SK-N-SH (cell line): ENCODE data around the gene CYP27B1.

Experiments used
- EP300 ChIP-seq, 2 experiments: IDR thresholded peaks; 2 replicates each; pipeline versions ENCODE4 v1.4.0 to v1.6.1; 2012; ENCODE audit warnings: borderline replicate concordance in 1 of 2, low read depth in 1 of 2, low read length in 1 of 2
- EZH2phosphoT487 ChIP-seq: fragments of 200-600 bp; sonication (generic); IDR thresholded peaks from 2 replicates; pipeline ENCODE4 v1.6.1; 2017; ENCODE audit warnings: low read depth, mixed run types, mild to moderate bottlenecking, antibody characterized with exemption, moderate library complexity, borderline replicate concordance
- GABPA ChIP-seq: IDR thresholded peaks from 2 replicates; pipeline ENCODE4 v1.4.0; 2012; ENCODE audit warnings: low read depth, mild to moderate bottlenecking
- SMC3 ChIP-seq: IDR thresholded peaks from 2 replicates; pipeline ENCODE4 v1.6.1; 2012; ENCODE audit warnings: low read depth, low read length, improper control_type of control experiment
- TAF1 ChIP-seq: IDR thresholded peaks from 2 replicates; pipeline ENCODE4 v1.6.1; 2012; ENCODE audit warnings: low read depth, mild to moderate bottlenecking, low read length, moderate library complexity, borderline replicate concordance
- TCF12 ChIP-seq: IDR thresholded peaks from 2 replicates; pipeline ENCODE4 v1.4.0; 2012
- TF ChIP-seq, protein P1 (sequence below): fragments of 200-600 bp; sonication (generic); IDR thresholded peaks from 2 replicates; pipeline ENCODE4 v1.6.1; 2017; ENCODE audit warnings: antibody characterized with exemption, mild to moderate bottlenecking, moderate library complexity
- TF ChIP-seq, protein P2 (sequence below): fragments of 150-350 bp; IDR thresholded peaks from 2 replicates; pipeline ENCODE4 v1.6.1; 2017; ENCODE audit warnings: antibody characterized with exemption, low read length, low read depth, borderline replicate concordance

DNA sequence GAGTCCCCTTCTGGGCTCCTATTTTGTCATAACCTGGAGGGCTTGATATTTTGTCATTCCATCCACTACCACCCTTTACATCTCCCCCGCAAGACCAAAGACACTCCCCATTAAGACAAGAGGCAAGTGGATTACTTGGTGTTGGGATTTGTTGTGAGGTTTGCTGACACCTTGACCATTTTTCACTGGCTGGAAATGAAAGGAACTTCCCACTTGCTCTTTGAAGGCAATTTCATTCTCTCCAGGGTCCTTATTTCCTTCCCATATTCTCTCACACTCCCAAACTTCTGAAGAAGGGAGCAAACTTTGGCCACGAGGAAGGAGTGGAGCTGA, 43.3 kb downstream of the CYP27B1 start:
- TF ChIP-seq EP300 (IDR thresholded peaks at IDR 0.05; ENCODE audit: borderline replicate concordance in 1 of 2, low read depth in 1 of 2, low read length in 1 of 2) (no peak), TAF1 (no peak), EZH2phosphoT487 (no peak), SMC3 (no peak), TCF12 (no peak), GABPA (no peak)
- TF ChIP-seq, protein P1, sequence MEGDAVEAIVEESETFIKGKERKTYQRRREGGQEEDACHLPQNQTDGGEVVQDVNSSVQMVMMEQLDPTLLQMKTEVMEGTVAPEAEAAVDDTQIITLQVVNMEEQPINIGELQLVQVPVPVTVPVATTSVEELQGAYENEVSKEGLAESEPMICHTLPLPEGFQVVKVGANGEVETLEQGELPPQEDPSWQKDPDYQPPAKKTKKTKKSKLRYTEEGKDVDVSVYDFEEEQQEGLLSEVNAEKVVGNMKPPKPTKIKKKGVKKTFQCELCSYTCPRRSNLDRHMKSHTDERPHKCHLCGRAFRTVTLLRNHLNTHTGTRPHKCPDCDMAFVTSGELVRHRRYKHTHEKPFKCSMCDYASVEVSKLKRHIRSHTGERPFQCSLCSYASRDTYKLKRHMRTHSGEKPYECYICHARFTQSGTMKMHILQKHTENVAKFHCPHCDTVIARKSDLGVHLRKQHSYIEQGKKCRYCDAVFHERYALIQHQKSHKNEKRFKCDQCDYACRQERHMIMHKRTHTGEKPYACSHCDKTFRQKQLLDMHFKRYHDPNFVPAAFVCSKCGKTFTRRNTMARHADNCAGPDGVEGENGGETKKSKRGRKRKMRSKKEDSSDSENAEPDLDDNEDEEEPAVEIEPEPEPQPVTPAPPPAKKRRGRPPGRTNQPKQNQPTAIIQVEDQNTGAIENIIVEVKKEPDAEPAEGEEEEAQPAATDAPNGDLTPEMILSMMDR = no peak
- TF ChIP-seq, protein P2, sequence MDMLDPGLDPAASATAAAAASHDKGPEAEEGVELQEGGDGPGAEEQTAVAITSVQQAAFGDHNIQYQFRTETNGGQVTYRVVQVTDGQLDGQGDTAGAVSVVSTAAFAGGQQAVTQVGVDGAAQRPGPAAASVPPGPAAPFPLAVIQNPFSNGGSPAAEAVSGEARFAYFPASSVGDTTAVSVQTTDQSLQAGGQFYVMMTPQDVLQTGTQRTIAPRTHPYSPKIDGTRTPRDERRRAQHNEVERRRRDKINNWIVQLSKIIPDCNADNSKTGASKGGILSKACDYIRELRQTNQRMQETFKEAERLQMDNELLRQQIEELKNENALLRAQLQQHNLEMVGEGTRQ = no peak
